HEK293 (cell line): ENCODE measurements around the gene EFCAB8.
A peak's percentile ranks its signal among the peaks of the same experiment; 100 is the strongest.

ENCODE experiments used
- CTCF ChIA-PET: fragments of 350-600 bp; formaldehyde crosslinking; extraction: SDS; loops from one replicate; lab custom pipeline; 2021; ENCODE audit warnings: antibody characterized with exemption; lab: Yijun Ruan, JAX
- POLR2A ChIA-PET: fragments of 300-600 bp; formaldehyde crosslinking; extraction: SDS; loops from one replicate; lab custom pipeline; 2020; ENCODE audit warnings: antibody characterized with exemption, inconsistent platforms; lab: Yijun Ruan, JAX
- H3K27ac ChIP-seq: fragments of 200-500 bp; sonication (Bioruptor generic); 2 replicates; pipeline ENCODE4 v1.5.1; 2014; ENCODE audit warnings: low read depth, low read length, control low read depth, inconsistent platforms; ENCODE audit errors: extremely low read depth
- H3K36me3 ChIP-seq, 2 experiments: fragments of 200-500 bp in 1 of 2; sonication (Bioruptor generic) in 1 of 2; 1 replicate in 1 of 2; 2 replicates in 1 of 2; pipeline ENCODE4 v1.5.1; 2014 to 2017; ENCODE audit warnings: inconsistent platforms in 2 of 2, low read length in 2 of 2; ENCODE audit not compliant: control insufficient read depth in 2 of 2, insufficient read depth in 1 of 2
- H3K4me1 ChIP-seq: fragments of 200-500 bp; sonication (Bioruptor generic); 2 replicates; pipeline ENCODE4 v1.5.1; 2014; ENCODE audit warnings: mild to moderate bottlenecking, low read length, inconsistent platforms; ENCODE audit not compliant: control insufficient read depth, insufficient read depth
- H3K4me3 ChIP-seq: 2 replicates; pipeline ENCODE4 v1.5.1; 2011; ENCODE audit warnings: low read depth, mild to moderate bottlenecking, control low read depth, low read length, moderate library complexity
- H3K9me3 ChIP-seq: fragments of 200-500 bp; sonication (Bioruptor generic); 2 replicates; pipeline ENCODE4 v1.5.1; 2014; ENCODE audit warnings: low read depth, low read length, inconsistent platforms; ENCODE audit not compliant: control insufficient read depth, insufficient read depth
- BCL11B ChIP-seq: fragments of 450-650 bp; formaldehyde crosslinking; IDR thresholded peaks from 2 replicates; pipeline ENCODE4 v1.5.1; 2016; ENCODE audit warnings: low read depth, missing biosample characterization, missing genetic modification characterization
- GLIS1 ChIP-seq: fragments of 450-650 bp; formaldehyde crosslinking; IDR thresholded peaks from 2 replicates; pipeline ENCODE4 v1.5.1; 2016; ENCODE audit warnings: missing biosample characterization, missing genetic modification characterization
- HIC1 ChIP-seq: fragments of 450-650 bp; formaldehyde crosslinking; IDR thresholded peaks from 2 replicates; pipeline ENCODE4 v1.5.1; 2016; ENCODE audit warnings: missing biosample characterization, missing genetic modification characterization
- KLF8 ChIP-seq: fragments of 450-650 bp; formaldehyde crosslinking; IDR thresholded peaks from 2 replicates; pipeline ENCODE4 v1.5.1; 2016; ENCODE audit warnings: missing biosample characterization, missing genetic modification characterization
- MEIS1 ChIP-seq: sonication (generic); formaldehyde crosslinking; IDR thresholded peaks from 2 replicates; pipeline ENCODE4 v1.8.1; 2022; ENCODE audit warnings: missing genetic modification reagents, mild to moderate bottlenecking, borderline replicate concordance
- PBX3 ChIP-seq: sonication (generic); formaldehyde crosslinking; IDR thresholded peaks from 2 replicates; pipeline ENCODE4 v1.8.1; 2022; ENCODE audit warnings: mild to moderate bottlenecking, moderate library complexity, missing genetic modification reagents
- PRDM1 ChIP-seq: fragments of 450-650 bp; formaldehyde crosslinking; IDR thresholded peaks from 2 replicates; pipeline ENCODE4; 2016; ENCODE audit warnings: missing biosample characterization, missing genetic modification characterization
- REPIN1 ChIP-seq: fragments of 450-650 bp; formaldehyde crosslinking; IDR thresholded peaks from 2 replicates; pipeline ENCODE4 v1.5.1; 2017; ENCODE audit warnings: missing biosample characterization, missing genetic modification characterization, low read depth
- SP7 ChIP-seq: fragments of 450-650 bp; formaldehyde crosslinking; IDR thresholded peaks from 2 replicates; pipeline ENCODE4 v1.5.1; 2016; ENCODE audit warnings: missing biosample characterization, missing genetic modification characterization
- TSHZ1 ChIP-seq: fragments of 450-650 bp; formaldehyde crosslinking; IDR thresholded peaks from 2 replicates; pipeline ENCODE4 v1.5.1; 2016; ENCODE audit warnings: missing biosample characterization, missing genetic modification characterization, borderline replicate concordance
- ZBTB17 ChIP-seq: fragments of 450-650 bp; formaldehyde crosslinking; IDR thresholded peaks from 2 replicates; pipeline ENCODE4 v1.5.1; 2016; ENCODE audit warnings: missing biosample characterization, missing genetic modification characterization
- ZBTB20 ChIP-seq: fragments of 450-650 bp; formaldehyde crosslinking; IDR thresholded peaks from 2 replicates; pipeline ENCODE4 v1.5.1; 2016; ENCODE audit warnings: missing biosample characterization, missing genetic modification characterization
- ZEB2 ChIP-seq: fragments of 450-650 bp; formaldehyde crosslinking; IDR thresholded peaks from 2 replicates; pipeline ENCODE4 v1.5.1; 2016; ENCODE audit warnings: missing biosample characterization, missing genetic modification characterization
- ZIC2 ChIP-seq: fragments of 450-650 bp; formaldehyde crosslinking; IDR thresholded peaks from 2 replicates; pipeline ENCODE4 v1.5.1; 2016; ENCODE audit warnings: missing biosample characterization, missing genetic modification characterization
- ZNF114 ChIP-seq: fragments of 450-650 bp; formaldehyde crosslinking; IDR thresholded peaks from 2 replicates; pipeline ENCODE4 v1.5.0; 2017; ENCODE audit warnings: missing biosample characterization, missing genetic modification characterization
- ZNF146 ChIP-seq: fragments of 450-650 bp; formaldehyde crosslinking; IDR thresholded peaks from 2 replicates; pipeline ENCODE4 v1.5.1; 2016; ENCODE audit warnings: missing biosample characterization, missing genetic modification characterization
- ZNF311 ChIP-seq: fragments of 450-650 bp; formaldehyde crosslinking; IDR thresholded peaks from 2 replicates; pipeline ENCODE4 v1.5.1; 2017; ENCODE audit warnings: missing biosample characterization, missing genetic modification characterization, borderline replicate concordance
- ZNF341 ChIP-seq: fragments of 450-650 bp; formaldehyde crosslinking; IDR thresholded peaks from 2 replicates; pipeline ENCODE4; 2016; ENCODE audit warnings: low read depth, missing biosample characterization, missing genetic modification characterization
- ZNF416 ChIP-seq: fragments of 450-650 bp; formaldehyde crosslinking; IDR thresholded peaks from 2 replicates; pipeline ENCODE4 v1.5.1; 2016; ENCODE audit warnings: missing biosample characterization, missing genetic modification characterization
- ZNF48 ChIP-seq: fragments of 450-650 bp; formaldehyde crosslinking; IDR thresholded peaks from 2 replicates; pipeline ENCODE4 v1.5.1; 2016; ENCODE audit warnings: missing biosample characterization, missing genetic modification characterization
- ZNF580 ChIP-seq: fragments of 450-650 bp; formaldehyde crosslinking; IDR thresholded peaks from 2 replicates; pipeline ENCODE4 v1.5.1; 2016; ENCODE audit warnings: missing biosample characterization, missing genetic modification characterization
- TF ChIP-seq, protein P1 (sequence below): fragments of 450-650 bp; formaldehyde crosslinking; conservative IDR thresholded peaks from 2 replicates; pipeline ENCODE4 v1.5.1; 2016; ENCODE audit warnings: low read depth, missing biosample characterization, missing genetic modification characterization

The EFCAB8 gene

GRCh38 chr20:32971703-32972161, 113.0 kb downstream of the EFCAB8 start:
- Histone ChIP-seq H3K4me3 (no peak overlapping the region), H3K9me3 (no peaks in the 10 kb centered on the region), H3K36me3 (no peaks in the 10 kb centered on the region), H3K27ac (no peak overlapping the region), H3K4me1 (no peaks in the 10 kb centered on the region)
- ChIA-PET CTCF (no interaction called here), POLR2A (no interaction called here)
- TF ChIP-seq GLIS1 (tag by site-specific recombination) (no peak), ZIC2 (tag by site-specific recombination) (0 out of 2 replicates have a peak, but pooled peaks have one; percentile 11), TSHZ1 (tag by site-specific recombination) (no peak), PRDM1 (tag by site-specific recombination) (0 out of 2 replicates have a peak, but pooled peaks have one; percentile 17), ZNF341 (tag by site-specific recombination) (no peak), SP7 (tag by site-specific recombination) (no peak), ZBTB17 (peak; percentile 79)

GRCh38 chr20:32972181-32973076, 113.7 kb downstream of the EFCAB8 start:
- H3K36me3 ChIP-seq, result no peaks in the 10 kb centered on the region
- no peaks in the 10 kb centered on the region for H3K9me3 ChIP-seq
- ChIA-PET CTCF (interaction anchor here (1.1 kb wide), 1 partner anchor 27 kb away, joined by 4 read pairs; no protein-coding TSS in a partner anchor), POLR2A (no interaction called here)
- H3K4me1 ChIP-seq, result no peaks in the 10 kb centered on the region
- H3K27ac ChIP-seq, result no peak overlapping the region
- H3K4me3 ChIP-seq, result no peak overlapping the region
- TF ChIP-seq MEIS1 (CRISPR knock-in tag) (no peak), ZBTB20 (no peak), ZNF311 (tag by site-specific recombination) (no peak), KLF8 (tag by site-specific recombination) (no peak), ZNF416 (no peak), ZNF48 (no peak), ZEB2 (tag by site-specific recombination) (no peak), REPIN1 (tag by site-specific recombination) (no peak), ZNF146 (tag by site-specific recombination) (no peak), ZNF114 (no peak), PBX3 (no peak), HIC1 (tag by site-specific recombination) (no peak), BCL11B (tag by site-specific recombination) (no peak), ZNF580 (tag by site-specific recombination) (no peak)
- TF ChIP-seq, protein P1, sequence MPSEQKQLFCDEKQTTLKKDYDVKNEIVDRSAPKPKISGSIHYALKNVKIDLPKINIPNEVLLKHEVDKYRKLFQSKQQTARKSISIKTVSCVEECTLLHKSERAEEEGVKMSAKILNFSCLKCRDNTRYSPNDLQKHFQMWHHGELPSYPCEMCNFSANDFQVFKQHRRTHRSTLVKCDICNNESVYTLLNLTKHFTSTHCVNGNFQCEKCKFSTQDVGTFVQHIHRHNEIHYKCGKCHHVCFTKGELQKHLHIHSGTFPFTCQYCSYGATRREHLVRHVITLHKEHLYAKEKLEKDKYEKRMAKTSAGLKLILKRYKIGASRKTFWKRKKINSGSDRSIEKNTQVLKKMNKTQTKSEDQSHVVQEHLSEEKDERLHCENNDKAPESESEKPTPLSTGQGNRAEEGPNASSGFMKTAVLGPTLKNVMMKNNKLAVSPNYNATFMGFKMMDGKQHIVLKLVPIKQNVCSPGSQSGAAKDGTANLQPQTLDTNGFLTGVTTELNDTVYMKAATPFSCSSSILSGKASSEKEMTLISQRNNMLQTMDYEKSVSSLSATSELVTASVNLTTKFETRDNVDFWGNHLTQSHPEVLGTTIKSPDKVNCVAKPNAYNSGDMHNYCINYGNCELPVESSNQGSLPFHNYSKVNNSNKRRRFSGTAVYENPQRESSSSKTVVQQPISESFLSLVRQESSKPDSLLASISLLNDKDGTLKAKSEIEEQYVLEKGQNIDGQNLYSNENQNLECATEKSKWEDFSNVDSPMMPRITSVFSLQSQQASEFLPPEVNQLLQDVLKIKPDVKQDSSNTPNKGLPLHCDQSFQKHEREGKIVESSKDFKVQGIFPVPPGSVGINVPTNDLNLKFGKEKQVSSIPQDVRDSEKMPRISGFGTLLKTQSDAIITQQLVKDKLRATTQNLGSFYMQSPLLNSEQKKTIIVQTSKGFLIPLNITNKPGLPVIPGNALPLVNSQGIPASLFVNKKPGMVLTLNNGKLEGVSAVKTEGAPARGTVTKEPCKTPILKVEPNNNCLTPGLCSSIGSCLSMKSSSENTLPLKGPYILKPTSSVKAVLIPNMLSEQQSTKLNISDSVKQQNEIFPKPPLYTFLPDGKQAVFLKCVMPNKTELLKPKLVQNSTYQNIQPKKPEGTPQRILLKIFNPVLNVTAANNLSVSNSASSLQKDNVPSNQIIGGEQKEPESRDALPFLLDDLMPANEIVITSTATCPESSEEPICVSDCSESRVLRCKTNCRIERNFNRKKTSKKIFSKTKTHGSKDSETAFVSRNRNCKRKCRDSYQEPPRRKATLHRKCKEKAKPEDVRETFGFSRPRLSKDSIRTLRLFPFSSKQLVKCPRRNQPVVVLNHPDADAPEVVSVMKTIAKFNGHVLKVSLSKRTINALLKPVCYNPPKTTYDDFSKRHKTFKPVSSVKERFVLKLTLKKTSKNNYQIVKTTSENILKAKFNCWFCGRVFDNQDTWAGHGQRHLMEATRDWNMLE (tag by site-specific recombination), result no peak
